Measurements from ENCODE around the gene PSD.
A peak's percentile ranks its signal among the peaks of the same experiment; 100 is the strongest.

PSD gene

GRCh38 chr10:102403115-102403514 is 15.5 kb downstream of the PSD start:
- no peak for DNase-seq (ENCODE audit: low read depth)

DNA sequence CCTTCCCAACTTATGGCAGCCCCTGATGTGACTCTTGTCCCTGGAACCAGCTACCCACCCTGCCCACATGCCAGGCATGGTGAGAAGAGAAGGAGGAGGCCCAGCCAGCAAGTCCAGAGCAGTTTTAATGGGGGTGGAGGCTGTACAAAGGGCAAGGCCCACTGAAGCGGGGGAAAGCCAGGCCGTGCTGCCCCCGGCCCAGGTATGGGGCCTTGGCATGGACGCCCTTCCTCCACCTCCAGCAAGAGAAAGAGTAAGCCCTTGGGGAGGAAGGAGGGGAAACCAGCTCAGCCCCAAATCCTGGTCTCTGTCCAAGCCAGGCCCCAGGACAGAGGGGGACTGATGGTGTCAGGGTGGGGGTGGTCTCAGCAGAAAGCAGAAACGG is 16.1 kb downstream of the PSD start:
- no peak for DNase-seq (ENCODE audit: low read depth)

DNA sequence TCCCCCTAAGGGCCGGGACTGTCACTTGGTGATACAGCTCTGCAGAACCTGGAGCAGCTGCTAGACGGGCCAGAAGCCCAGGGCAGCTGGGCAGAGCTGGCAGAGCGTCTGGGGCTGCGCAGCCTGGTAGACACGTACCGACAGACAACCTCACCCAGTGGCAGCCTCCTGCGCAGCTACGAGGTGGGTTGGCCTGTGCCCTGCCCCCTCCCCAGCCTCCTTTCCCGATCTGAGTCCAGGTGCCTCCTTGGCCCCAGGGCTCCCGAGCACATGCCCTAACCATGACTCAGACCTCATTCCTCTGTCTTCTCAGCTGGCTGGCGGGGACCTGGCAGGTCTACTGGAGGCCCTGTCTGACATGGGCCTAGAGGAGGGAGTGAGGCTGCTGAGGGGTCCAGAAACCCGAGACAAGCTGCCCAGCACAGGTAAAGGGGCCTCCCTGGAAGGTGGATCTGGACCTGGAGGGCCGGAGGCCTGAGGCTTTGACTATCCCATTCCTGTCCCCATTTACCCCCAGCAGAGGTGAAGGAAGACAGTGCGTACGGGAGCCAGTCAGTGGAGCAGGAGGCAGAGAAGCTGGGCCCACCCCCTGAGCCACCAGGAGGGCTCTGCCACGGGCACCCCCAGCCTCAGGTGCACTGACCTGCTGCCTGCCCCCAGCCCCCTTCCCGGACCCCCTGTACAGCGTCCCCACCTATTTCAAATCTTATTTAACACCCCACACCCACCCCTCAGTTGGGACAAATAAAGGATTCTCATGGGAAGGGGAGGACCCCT is 16.7 kb downstream of the PSD start:
- no peak for DNase-seq (ENCODE audit: low read depth)

DNA sequence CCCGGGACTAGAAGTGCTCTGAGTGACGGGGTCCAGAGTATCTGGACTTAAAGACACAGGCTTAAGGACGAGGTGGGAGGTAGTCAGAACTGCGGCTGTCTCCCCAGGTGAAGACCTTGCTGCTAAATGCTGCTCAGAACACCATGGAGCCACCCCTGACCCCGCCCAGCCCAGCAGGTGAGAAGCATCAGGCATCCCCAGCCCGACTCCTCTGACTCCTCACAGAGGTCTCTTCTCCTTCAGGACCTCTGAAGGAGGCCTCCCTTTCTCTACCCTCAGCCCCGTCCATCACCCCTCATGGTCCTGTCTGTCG is 17.3 kb downstream of the PSD start:
- no peak for DNase-seq (ENCODE audit: low read depth)

GRCh38 chr10:102400598-102401341 is 17.8 kb downstream of the PSD start:
- no peak for DNase-seq (ENCODE audit: low read depth)

- DNase-seq (ENCODE audit: low read depth), result no peak
Observed at GRCh38 chr10:102400076-102400475, 18.5 kb downstream of the PSD start.

- DNase-seq (ENCODE audit: low read depth), result peak; percentile 83
Observed at GRCh38 chr10:102399217-102400021, 19.2 kb downstream of the PSD start.

DNA sequence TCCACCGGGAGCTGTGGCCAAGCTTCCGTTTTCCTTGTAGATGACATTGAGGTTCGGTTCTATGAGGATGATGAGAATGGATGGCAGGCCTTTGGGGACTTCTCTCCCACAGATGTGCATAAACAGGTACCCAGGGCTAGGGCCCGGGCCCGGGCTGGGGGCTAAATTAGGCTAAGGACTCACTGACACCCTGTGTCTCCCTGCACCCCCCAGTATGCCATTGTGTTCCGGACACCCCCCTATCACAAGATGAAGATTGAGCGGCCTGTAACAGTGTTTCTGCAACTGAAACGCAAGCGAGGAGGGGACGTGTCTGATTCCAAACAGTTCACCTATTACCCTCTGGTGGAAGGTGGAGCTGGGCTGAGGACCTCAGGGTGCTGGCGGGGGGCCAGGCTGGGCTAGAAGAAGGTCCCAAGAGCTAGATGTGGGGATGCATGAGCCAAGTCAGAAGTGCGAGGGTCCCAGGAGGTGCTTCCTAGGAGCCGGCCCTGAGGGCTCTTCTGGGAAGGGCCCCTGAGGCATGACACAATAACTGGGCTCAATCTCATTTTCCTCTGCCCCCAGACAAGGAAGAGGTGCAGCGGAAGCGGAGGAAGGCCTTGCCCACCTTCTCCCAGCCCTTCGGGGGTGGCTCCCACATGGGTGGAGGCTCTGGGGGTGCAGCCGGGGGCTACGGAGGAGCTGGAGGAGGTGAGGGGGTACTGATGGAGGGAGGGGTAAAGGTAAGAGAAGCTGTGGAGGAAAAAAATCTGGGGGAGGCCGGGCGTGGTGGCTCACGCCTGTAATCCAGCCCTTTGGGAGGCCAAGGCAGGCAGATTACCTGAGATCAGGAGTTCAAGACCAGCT is 20.2 kb downstream of the PSD start:
- DNase-seq (ENCODE audit: low read depth), result no peak

- no peak for DNase-seq (ENCODE audit: low read depth)
Observed at GRCh38 chr10:102397222-102398171, 21.1 kb downstream of the PSD start.

- no peak for DNase-seq (ENCODE audit: low read depth)
Observed at GRCh38 chr10:102396730-102397151, 21.8 kb downstream of the PSD start.

- no peak for DNase-seq (ENCODE audit: low read depth)
Observed at GRCh38 chr10:102396317-102396650, 22.3 kb downstream of the PSD start.

GRCh38 chr10:102395400-102396316 is 22.9 kb downstream of the PSD start, which contains the start of gene NFKB2:
Gene NFKB2 (plus strand): TSS chr10:102395705. CDS start chr10:102395960, 255 bp downstream.
- peak; percentile 85 for DNase-seq (ENCODE audit: low read depth)

GRCh38 chr10:102394801-102395399 is 23.7 kb downstream of the PSD start:
- DNase-seq (ENCODE audit: low read depth), result no peak

DNA sequence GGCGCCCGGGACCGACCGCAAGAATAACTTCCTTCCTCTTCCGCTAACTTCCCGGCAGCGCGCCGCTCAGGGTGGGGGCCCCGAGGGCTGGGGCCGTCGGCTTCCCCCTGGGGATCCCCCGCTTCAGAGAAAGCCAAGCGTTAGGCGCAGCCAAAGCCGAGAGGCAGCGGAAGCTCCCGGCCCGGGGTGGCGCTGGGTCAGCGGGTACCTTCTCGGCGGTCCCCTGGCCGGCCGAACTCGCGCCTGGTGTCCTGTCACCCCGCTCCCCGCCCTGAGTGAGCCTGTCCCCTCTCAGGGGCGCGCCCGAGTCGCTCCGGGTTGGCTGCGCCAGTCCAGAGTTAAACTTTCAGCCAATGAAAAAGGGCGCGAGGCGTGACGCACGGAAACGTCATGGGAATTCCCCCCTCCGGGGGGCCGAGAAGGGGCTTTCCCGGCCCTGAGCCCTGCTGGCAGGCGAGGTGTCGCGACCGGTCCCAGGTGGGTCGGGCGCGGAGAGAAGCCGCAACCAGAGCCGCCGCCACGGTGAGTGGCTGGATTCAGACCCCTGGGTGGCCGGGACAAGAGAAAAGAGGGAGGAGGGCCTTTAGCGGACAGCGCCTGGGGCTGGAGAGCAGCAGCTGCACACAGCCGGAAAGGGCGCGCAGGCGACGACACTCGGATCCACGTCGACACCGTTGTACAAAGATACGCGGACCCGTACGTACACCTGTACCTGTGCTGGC is 24.3 kb downstream of the PSD start:
- DNase-seq (ENCODE audit: low read depth), result peak; percentile 97

DNA sequence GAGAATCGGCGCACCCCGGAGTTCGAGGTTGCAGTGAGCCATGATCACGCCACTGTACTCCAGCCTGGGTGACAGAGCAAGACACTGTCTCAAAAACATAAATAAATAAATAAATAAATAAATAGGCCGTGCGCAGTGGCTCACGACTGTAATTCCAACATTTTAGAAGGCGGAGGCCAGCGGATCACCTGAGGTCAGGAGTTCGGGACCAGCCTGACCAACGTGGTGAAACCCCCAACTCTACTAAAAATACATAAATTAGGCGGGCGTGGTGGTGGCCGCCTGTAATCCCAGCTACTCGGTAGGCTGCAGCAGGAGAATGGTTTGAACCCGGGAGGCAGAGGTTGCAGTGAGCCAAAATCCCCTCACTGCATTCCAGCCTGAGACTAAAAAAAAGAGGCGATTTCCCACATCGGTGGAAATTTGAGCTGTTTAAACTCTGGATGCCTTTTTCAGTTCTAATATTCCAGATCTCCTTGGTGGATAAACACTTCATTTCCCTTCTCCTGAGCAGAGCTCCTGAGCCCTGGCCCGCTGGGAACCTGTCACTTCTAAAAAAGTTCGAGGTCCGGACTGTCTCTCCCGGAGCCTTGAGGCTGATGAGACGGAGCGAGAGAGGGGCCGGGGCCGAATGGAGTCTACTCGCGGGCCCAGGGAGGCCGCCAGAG is 25.0 kb downstream of the PSD start:
- DNase-seq (ENCODE audit: low read depth), result no peak

DNA sequence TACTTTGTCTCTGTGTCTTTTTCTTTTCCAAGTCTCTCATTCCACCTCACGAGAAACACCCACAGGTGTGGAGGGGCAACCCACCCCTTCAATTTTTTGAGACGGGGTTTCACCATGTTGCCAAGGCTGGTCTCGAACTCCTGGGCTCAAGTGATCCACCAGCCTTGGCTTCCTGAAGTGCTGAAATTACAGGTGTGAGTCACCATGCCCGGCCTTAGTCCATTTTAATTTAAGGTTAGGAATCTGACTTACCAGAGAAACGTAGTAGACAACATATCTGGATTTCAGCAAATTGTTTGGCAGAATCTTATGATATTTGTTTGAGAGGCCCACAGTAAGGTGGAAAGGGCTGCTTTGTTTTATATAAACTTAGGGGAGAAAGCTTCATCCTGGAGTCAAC is 26.3 kb downstream of the PSD start:
- DNase-seq (ENCODE audit: low read depth), result no peak

DNA sequence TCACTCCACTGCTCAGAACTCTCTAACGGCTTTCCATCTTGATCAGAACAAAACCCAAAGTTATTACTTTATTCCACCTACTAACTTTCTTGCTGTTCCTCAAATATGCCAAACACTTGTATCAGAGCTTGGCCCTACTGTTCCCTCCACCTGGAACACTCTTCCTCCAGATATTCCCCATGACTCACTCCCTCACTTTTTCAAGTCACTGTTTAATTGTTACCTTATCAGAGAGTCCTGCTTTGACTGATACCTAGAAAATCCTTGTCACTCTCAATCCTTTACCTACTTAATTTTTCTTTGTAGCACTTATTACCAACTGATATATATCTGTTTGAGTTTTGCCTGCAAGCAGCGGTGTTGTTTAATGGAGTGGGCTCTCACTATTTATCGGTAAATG is 28.7 kb downstream of the PSD start:
- no peak for DNase-seq (ENCODE audit: low read depth)
